Fibroblast of lung (primary cell): Measurements from ENCODE around the gene PABPN1. TPM values are rescaled to one million over a fixed set of nuclear protein-coding genes. Genes with fewer than 3 reads are reported as not detected.

Experiments
- DNase-seq, 2 donors: peaks; one replicate each; pipeline versions ENCODE4 v3.0.0 to v3.0.0-alpha.2; 2010; ENCODE audit warnings: low read depth in 2 of 2
- H2AFZ ChIP-seq: 2 replicates; pipeline ENCODE4 v1.5.1; 2012; ENCODE audit warnings: low read length, control low read depth, inconsistent platforms
- H3K27ac ChIP-seq: 2 replicates; pipeline ENCODE4 v1.5.1; 2011; ENCODE audit warnings: low read length, control low read depth; ENCODE audit not compliant: insufficient read depth
- H3K27me3 ChIP-seq: 2 replicates; pipeline ENCODE4 v1.5.1; 2011; ENCODE audit warnings: mild to moderate bottlenecking, low read length; ENCODE audit not compliant: control insufficient read depth, insufficient read depth
- H3K36me3 ChIP-seq: 2 replicates; pipeline ENCODE4 v1.5.1; 2011; ENCODE audit warnings: low read length; ENCODE audit not compliant: control insufficient read depth, insufficient read depth
- H3K4me1 ChIP-seq: 2 replicates; pipeline ENCODE4 v1.5.1; 2011; ENCODE audit warnings: low read length; ENCODE audit not compliant: control insufficient read depth, insufficient read depth; ENCODE audit errors: extremely low read depth
- H3K4me2 ChIP-seq: 2 replicates; pipeline ENCODE4 v1.5.1; 2011; ENCODE audit warnings: low read length, control low read depth; ENCODE audit not compliant: insufficient read depth; ENCODE audit errors: extremely low read depth
- H3K4me3 ChIP-seq, 4 experiments: fragments of 200-600 bp in 1 of 4; sonication (generic) in 1 of 4; replicated peaks in 1 of 4; 2 replicates each; pipeline ENCODE4 v1.5.1; 2011 to 2016; ENCODE audit warnings: low read length in 4 of 4, low read depth in 3 of 4, mild to moderate bottlenecking in 3 of 4, control low read depth in 2 of 4, inconsistent platforms in 1 of 4, mixed read lengths in 1 of 4; ENCODE audit not compliant: insufficient read depth in 1 of 4; ENCODE audit errors: control extremely low read depth in 1 of 4
- H3K79me2 ChIP-seq: 2 replicates; pipeline ENCODE4 v1.5.1; 2012; ENCODE audit warnings: mild to moderate bottlenecking, low read length, inconsistent platforms; ENCODE audit not compliant: control insufficient read depth, insufficient read depth
- H3K9ac ChIP-seq: 2 replicates; pipeline ENCODE4 v1.5.1; 2011; ENCODE audit warnings: mild to moderate bottlenecking, low read length, control low read depth; ENCODE audit not compliant: insufficient read depth
- H3K9me3 ChIP-seq: 2 replicates; pipeline ENCODE4 v1.5.1; 2012; ENCODE audit warnings: low read depth, low read length; ENCODE audit not compliant: control insufficient read depth, insufficient read depth
- H4K20me1 ChIP-seq: 2 replicates; pipeline ENCODE4 v1.5.1; 2011; ENCODE audit warnings: low read length; ENCODE audit not compliant: control insufficient read depth, insufficient read depth; ENCODE audit errors: extremely low read depth
- EZH2 ChIP-seq: IDR thresholded peaks from 2 replicates; pipeline ENCODE4 v1.5.1; 2012; ENCODE audit warnings: low read length, control low read depth, mild to moderate bottlenecking; ENCODE audit errors: missing control alignments
- polyA plus RNA-seq, 2 donors: library from polyadenylated mRNA; depleted of rRNA in 1 of 2; stranded (reverse) in 1 of 2; unstranded in 1 of 2; fragments of >200 nt; gene quantifications; 2 replicates each; pipeline ENCODE4 v1.2.1, GENCODE V29; 2011 to 2012; ENCODE audit warnings: missing spikeins in 1 of 2
- total RNA-seq: library from RNA; depleted of rRNA; stranded (reverse); fragments of >200 nt; gene quantifications from 2 replicates; pipeline ENCODE4 v1.2.1, GENCODE V29; 2014
- TF ChIP-seq, protein P1 (sequence below), 2 donors: IDR thresholded peaks in 1 of 2; conservative IDR thresholded peaks in 1 of 2; 1 replicate in 1 of 2; 2 replicates in 1 of 2; pipeline ENCODE4 v1.5.1; 2011 to 2012; ENCODE audit warnings: low read length in 2 of 2, control low read depth in 1 of 2, inconsistent platforms in 1 of 2, low read depth in 1 of 2, mild to moderate bottlenecking in 1 of 2

The PABPN1 gene
- total and polyA plus RNA-seq, 2 donors (not counting 1 experiment from before 2014, with no cell fraction given) = 73.2 to 152 TPM

DNA sequence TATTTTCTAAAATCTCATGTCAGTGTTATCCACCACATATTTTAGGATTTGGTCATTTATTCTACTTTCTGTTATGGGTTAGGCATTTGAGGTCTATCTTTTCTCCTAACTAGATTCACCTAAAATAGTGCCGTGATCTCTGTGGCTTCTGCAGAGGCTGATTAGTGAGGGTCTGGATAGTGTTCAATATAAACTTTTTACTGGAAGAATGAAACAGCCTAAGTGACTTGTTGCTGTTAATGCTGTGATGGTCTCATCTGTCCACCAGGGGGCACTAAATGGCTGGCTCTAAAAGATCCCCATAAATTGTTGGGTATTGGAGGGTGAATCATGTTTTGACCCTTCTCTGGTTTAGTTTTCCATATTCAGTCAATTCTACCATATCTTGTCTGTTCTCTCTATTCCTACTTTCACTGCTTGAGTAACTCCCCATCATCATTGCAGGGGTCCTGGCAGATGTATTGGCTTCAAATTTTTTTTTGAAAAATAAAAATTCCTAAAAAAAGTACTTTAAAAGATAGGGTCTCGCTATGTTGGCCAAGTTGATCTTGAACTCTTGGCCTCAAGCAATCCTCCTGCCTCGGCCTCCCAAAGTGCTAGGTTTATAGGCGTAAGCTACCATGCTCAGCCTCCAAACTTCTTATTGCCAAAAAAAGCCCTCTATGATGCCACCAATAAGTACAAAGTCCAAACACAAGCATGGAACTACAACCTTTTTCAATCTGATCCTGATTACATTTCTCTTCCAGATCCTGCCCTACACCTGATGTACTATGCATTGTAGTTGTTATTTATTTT lies 6.9 kb downstream of the PABPN1 start:
- Histone ChIP-seq H3K27me3 (no peaks in the 10 kb centered on the region), H3K4me2 (no peak overlapping the region), H3K36me3 (peaks cover 10% of the 10 kb centered on the region), H3K4me3 (no peak overlapping the region), H2AFZ (no peak overlapping the region), H3K4me1 (peaks cover under 1% of the 10 kb centered on the region), H3K9ac (no peak overlapping the region), H3K9me3 (no peaks in the 10 kb centered on the region), H3K27ac (no peak overlapping the region), H3K79me2 (peaks cover 8% of the 10 kb centered on the region), H4K20me1 (no peaks in the 10 kb centered on the region)
- TF ChIP-seq, protein P1, sequence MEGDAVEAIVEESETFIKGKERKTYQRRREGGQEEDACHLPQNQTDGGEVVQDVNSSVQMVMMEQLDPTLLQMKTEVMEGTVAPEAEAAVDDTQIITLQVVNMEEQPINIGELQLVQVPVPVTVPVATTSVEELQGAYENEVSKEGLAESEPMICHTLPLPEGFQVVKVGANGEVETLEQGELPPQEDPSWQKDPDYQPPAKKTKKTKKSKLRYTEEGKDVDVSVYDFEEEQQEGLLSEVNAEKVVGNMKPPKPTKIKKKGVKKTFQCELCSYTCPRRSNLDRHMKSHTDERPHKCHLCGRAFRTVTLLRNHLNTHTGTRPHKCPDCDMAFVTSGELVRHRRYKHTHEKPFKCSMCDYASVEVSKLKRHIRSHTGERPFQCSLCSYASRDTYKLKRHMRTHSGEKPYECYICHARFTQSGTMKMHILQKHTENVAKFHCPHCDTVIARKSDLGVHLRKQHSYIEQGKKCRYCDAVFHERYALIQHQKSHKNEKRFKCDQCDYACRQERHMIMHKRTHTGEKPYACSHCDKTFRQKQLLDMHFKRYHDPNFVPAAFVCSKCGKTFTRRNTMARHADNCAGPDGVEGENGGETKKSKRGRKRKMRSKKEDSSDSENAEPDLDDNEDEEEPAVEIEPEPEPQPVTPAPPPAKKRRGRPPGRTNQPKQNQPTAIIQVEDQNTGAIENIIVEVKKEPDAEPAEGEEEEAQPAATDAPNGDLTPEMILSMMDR (conservative IDR thresholded peaks at IDR 0.05 in 1 of 2, IDR thresholded peaks at IDR 0.05 in 1 of 2; ENCODE audit: low read depth in 1 of 2, low read length in 2 of 2) = peak; percentile 87 to 90
- no peak for TF ChIP-seq EZH2
- peak; percentile 64 to 85 for DNase-seq

DNA sequence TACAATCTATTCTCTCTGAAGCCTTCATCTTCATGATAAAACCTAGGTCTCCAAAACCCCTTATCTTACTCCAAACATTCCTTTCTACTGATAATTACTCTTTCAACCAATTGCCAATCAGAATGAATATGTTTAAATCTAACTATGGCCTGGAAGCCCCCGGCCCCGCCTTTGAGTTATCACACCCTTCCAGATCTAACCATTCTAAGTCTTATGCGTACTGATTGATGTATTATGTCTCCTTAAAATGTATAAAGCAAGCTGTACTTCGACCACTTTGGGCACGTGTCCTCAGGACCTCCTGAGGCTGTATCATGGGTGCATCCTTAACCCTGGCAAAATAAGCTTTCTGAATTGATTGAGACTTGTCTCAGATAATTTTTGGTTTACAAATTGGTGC lies 14.4 kb downstream of the PABPN1 start:
- Histone ChIP-seq H2AFZ (no peak overlapping the region), H3K4me3 (no peak overlapping the region), H4K20me1 (no peaks in the 10 kb centered on the region), H3K9me3 (no peaks in the 10 kb centered on the region), H3K79me2 (no peaks in the 10 kb centered on the region), H3K9ac (no peak overlapping the region), H3K4me2 (no peak overlapping the region), H3K4me1 (no peaks in the 10 kb centered on the region), H3K27me3 (no peaks in the 10 kb centered on the region), H3K27ac (no peak overlapping the region), H3K36me3 (no peaks in the 10 kb centered on the region)
- TF ChIP-seq EZH2 = no peak
- TF ChIP-seq, protein P1 (conservative IDR thresholded peaks at IDR 0.05 in 1 of 2, IDR thresholded peaks at IDR 0.05 in 1 of 2; ENCODE audit: low read depth in 1 of 2, low read length in 2 of 2) = no peak
- DNase-seq = no peak

DNA sequence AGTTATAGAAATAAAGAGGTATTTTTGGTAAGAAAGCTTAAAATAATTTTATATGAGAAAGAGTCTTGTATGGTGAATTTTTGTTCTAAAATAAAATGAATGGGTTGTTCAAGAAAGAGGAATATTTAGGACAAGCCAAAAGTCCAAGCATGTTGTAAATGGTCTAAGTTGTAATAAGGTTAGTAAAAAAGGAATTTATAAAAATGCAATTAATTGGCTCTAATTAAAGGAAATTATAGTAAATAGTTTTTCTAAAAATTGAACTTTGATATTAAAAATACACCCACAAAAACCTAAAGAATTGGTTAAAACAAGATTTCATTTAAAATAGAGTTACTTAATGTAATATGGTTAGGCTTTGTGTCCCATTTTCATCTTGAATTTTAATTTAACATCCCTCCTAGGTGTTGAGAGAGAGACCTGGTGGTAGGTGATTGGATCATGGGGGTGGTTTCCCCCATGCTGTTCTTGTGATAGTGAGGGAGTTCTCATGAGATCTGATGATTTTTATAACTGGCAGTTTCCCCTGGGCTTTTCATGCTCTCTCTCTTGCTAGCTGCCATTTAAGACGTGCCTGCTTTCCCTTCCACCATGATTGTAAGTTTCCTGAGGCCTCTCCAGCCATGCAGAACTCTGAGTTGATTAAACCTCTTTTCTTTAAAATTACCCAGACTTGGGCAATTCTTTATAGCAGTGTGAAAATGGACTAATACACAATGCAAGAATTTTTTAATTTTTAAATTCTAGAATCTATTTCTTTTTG lies 18.4 kb downstream of the PABPN1 start:
- Histone ChIP-seq H3K27ac (no peak overlapping the region), H4K20me1 (no peaks in the 10 kb centered on the region), H3K4me3 (no peak overlapping the region), H3K4me2 (no peak overlapping the region), H3K9me3 (no peaks in the 10 kb centered on the region), H3K4me1 (no peaks in the 10 kb centered on the region), H3K79me2 (no peaks in the 10 kb centered on the region), H2AFZ (no peak overlapping the region), H3K27me3 (no peaks in the 10 kb centered on the region), H3K9ac (no peak overlapping the region), H3K36me3 (no peaks in the 10 kb centered on the region)
- TF ChIP-seq EZH2 = no peak
- TF ChIP-seq, protein P1 (conservative IDR thresholded peaks at IDR 0.05 in 1 of 2, IDR thresholded peaks at IDR 0.05 in 1 of 2; ENCODE audit: low read depth in 1 of 2, low read length in 2 of 2) = no peak
- no peak for DNase-seq
